Right lobe of liver (tissue), 4 donors: ENCODE data around the gene RASSF1.

Experiments used
- POLR2A ChIP-seq: fragments of 450-650 bp; IDR thresholded peaks from one replicate; pipeline ENCODE4 v1.6.1; 2017; ENCODE audit warnings: antibody characterized with exemption, mild to moderate bottlenecking
- TF ChIP-seq, protein P1 (sequence below), 4 donors: fragments of 200-600 bp in 3 of 4; fragments of 450-650 bp in 1 of 4; IDR thresholded peaks; one replicate each; pipeline versions ENCODE4 v1.5.1 to v1.8.0; 2016 to 2022; ENCODE audit warnings: antibody characterized with exemption in 4 of 4, mild to moderate bottlenecking in 2 of 4
- donor health status: DM: no; HTN: no; CAD: no.
- donor health status: DM: no; HTN: no; CAD: no.
- donor health status: DM: no; HTN: yes; CAD: no.

DNA sequence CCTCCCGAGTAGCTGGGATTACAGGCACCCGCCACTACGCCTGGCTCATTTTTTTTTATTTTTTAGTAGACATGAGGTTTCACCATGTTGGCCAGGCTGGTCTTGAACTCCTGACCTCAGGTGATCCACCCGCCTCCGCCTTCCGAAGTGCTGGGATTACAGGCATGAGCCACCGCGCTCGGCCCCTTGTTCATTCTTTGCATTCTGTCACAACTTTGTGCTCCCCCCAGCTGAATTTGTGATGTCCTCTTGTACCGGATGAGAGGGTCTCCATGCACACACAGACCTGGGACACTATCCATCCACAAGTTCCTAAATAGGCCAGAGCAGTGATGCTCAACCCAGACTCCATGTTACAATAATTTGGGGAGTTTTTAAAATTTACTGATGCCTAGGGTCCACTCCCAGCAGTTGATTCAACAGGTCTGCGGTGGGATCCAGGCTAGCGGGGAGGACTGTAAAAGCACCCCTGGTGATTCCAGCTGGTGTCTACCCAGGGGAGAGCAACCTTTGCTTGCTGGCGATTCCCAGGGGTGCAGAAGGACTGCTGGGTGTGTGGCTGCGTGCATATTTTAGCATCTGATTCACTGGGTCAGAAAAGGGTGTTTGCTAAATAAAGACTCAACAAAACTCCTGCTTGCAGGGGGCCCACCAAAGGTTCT, 1.0 kb downstream of the RASSF1 start:
- no peak for TF ChIP-seq POLR2A
- TF ChIP-seq, protein P1, sequence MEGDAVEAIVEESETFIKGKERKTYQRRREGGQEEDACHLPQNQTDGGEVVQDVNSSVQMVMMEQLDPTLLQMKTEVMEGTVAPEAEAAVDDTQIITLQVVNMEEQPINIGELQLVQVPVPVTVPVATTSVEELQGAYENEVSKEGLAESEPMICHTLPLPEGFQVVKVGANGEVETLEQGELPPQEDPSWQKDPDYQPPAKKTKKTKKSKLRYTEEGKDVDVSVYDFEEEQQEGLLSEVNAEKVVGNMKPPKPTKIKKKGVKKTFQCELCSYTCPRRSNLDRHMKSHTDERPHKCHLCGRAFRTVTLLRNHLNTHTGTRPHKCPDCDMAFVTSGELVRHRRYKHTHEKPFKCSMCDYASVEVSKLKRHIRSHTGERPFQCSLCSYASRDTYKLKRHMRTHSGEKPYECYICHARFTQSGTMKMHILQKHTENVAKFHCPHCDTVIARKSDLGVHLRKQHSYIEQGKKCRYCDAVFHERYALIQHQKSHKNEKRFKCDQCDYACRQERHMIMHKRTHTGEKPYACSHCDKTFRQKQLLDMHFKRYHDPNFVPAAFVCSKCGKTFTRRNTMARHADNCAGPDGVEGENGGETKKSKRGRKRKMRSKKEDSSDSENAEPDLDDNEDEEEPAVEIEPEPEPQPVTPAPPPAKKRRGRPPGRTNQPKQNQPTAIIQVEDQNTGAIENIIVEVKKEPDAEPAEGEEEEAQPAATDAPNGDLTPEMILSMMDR (IDR thresholded peaks at IDR 0.05): no peak
